Mesendoderm (in vitro differentiated cells): ENCODE results near the gene TP63.
A peak's percentile ranks its signal among the peaks of the same experiment; 100 is the strongest.

Source experiments
- DNase-seq: peaks from one replicate; pipeline ENCODE4 v3.0.0; 2013
- H2AK5ac ChIP-seq: 2 replicates; pipeline ENCODE4 v1.6.1; 2013; ENCODE audit warnings: low read length, inconsistent platforms
- H2BK120ac ChIP-seq: 2 replicates; pipeline ENCODE4 v1.6.1; 2013; ENCODE audit warnings: low read depth, mild to moderate bottlenecking, low read length, moderate library complexity, mixed read lengths
- H2BK15ac ChIP-seq: replicated peaks from 2 replicates; pipeline ENCODE4 v1.6.1; 2013; ENCODE audit warnings: low read depth, mild to moderate bottlenecking, moderate library complexity
- H2BK5ac ChIP-seq: 2 replicates; pipeline ENCODE4 v1.6.1; 2013; ENCODE audit warnings: low read length, inconsistent platforms
- H3K18ac ChIP-seq: 2 replicates; pipeline ENCODE4 v1.6.1; 2013; ENCODE audit warnings: mild to moderate bottlenecking, low read length, mixed read lengths
- H3K23ac ChIP-seq: one replicate; pipeline ENCODE4 v1.6.1; 2013; ENCODE audit warnings: low read length
- H3K27ac ChIP-seq: 2 replicates; pipeline ENCODE4 v1.5.1; 2013; ENCODE audit warnings: low read depth, mild to moderate bottlenecking, inconsistent platforms, low read length, moderate library complexity
- H3K27me3 ChIP-seq: 2 replicates; pipeline ENCODE4 v1.6.1; 2013; ENCODE audit warnings: low read length, control low read depth, mild to moderate bottlenecking, inconsistent platforms; ENCODE audit not compliant: insufficient read depth, poor library complexity
- H3K36me3 ChIP-seq: 2 replicates; pipeline ENCODE4 v1.6.1; 2013; ENCODE audit warnings: low read length, inconsistent platforms; ENCODE audit not compliant: control insufficient read depth, insufficient read depth
- H3K4ac ChIP-seq: one replicate; pipeline ENCODE4 v1.6.1; 2013; ENCODE audit warnings: low read depth, mild to moderate bottlenecking, low read length, moderate library complexity
- H3K4me1 ChIP-seq: 2 replicates; pipeline ENCODE4 v1.6.1; 2013; ENCODE audit warnings: low read depth, low read length, inconsistent platforms; ENCODE audit not compliant: control insufficient read depth
- H3K4me2 ChIP-seq: 2 replicates; pipeline ENCODE4 v1.6.1; 2013; ENCODE audit warnings: low read length
- H3K4me3 ChIP-seq: 2 replicates; pipeline ENCODE4 v1.5.1; 2013; ENCODE audit warnings: mild to moderate bottlenecking, low read length
- H3K56ac ChIP-seq: one replicate; pipeline ENCODE4 v1.6.1; 2013; ENCODE audit warnings: low read length
- H3K79me1 ChIP-seq: 2 replicates; pipeline ENCODE4 v1.6.1; 2013; ENCODE audit warnings: low read length, inconsistent platforms
- H3K79me2 ChIP-seq: 2 replicates; pipeline ENCODE4 v1.6.1; 2013; ENCODE audit warnings: mild to moderate bottlenecking, low read length; ENCODE audit not compliant: control insufficient read depth, insufficient read depth
- H3K9ac ChIP-seq: 2 replicates; pipeline ENCODE4 v1.6.1; 2013; ENCODE audit warnings: low read length, inconsistent platforms
- H4K5ac ChIP-seq: one replicate; pipeline ENCODE4 v1.6.1; 2013; ENCODE audit warnings: low read length
- H4K8ac ChIP-seq: one replicate; pipeline ENCODE4 v1.6.1; 2013; ENCODE audit warnings: low read depth, mild to moderate bottlenecking, control low read depth, low read length, moderate library complexity
- WGBS: extraction: QIAGEN DNeasy Blood & Tissue Kit; methylation state at CpG from one replicate; pipeline ENCODE4 v1.1.7; 2013; ENCODE audit warnings: low lambda C conversion rate, missing lambda C conversion rate; ENCODE audit not compliant: insufficient coverage; ENCODE audit errors: extremely low coverage; 5-methylcytosine and 5-hydroxymethylcytosine counted together

TP63 gene

GRCh38 chr3:189830401-189830800, 199.2 kb downstream of the TP63 start:
- Histone ChIP-seq H3K4me2 (no peak overlapping the region), H4K5ac (no peak overlapping the region), H3K4me1 (no peaks in the 10 kb centered on the region), H3K56ac (no peak overlapping the region), H4K8ac (no peak overlapping the region), H2BK15ac (no peak overlapping the region), H3K18ac (no peak overlapping the region), H3K27ac (no peak overlapping the region), H2BK120ac (no peak overlapping the region), H3K23ac (no peak overlapping the region), H3K4me3 (no peak overlapping the region), H2BK5ac (no peak overlapping the region), H3K9ac (no peak overlapping the region), H3K4ac (no peak overlapping the region), H3K79me2 (no peaks in the 10 kb centered on the region), H3K36me3 (no peaks in the 10 kb centered on the region), H3K79me1 (no peaks in the 10 kb centered on the region), H2AK5ac (no peak overlapping the region), H3K27me3 (no peaks in the 10 kb centered on the region)
- no CpG with 5 or more reads among the region's 2 CpGs for WGBS
- DNase-seq, result no peak

- Histone ChIP-seq H3K23ac (no peak overlapping the region), H3K27ac (no peak overlapping the region)
Measured at GRCh38 chr3:189833266-189833665, 202.1 kb downstream of the TP63 start.

GRCh38 chr3:189833996-189834395, 202.8 kb downstream of the TP63 start:
- H4K5ac ChIP-seq, result no peak overlapping the region
- H4K8ac ChIP-seq, result no peak overlapping the region
- no peak overlapping the region for H3K4me3 ChIP-seq
- H3K4me2 ChIP-seq, result no peak overlapping the region
- no peak overlapping the region for H3K27ac ChIP-seq
- H2BK5ac ChIP-seq, result no peak overlapping the region
- H3K4ac ChIP-seq, result no peak overlapping the region
- no peaks in the 10 kb centered on the region for H3K27me3 ChIP-seq
- no peak overlapping the region for H2AK5ac ChIP-seq
- 100% methylated on average over 3 of the region's 8 CpGs for WGBS
- no peak overlapping the region for H3K56ac ChIP-seq
- H3K9ac ChIP-seq, result no peak overlapping the region
- no peaks in the 10 kb centered on the region for H3K4me1 ChIP-seq
- H3K79me2 ChIP-seq, result no peaks in the 10 kb centered on the region
- no peaks in the 10 kb centered on the region for H3K36me3 ChIP-seq
- no peaks in the 10 kb centered on the region for H3K79me1 ChIP-seq
- H2BK120ac ChIP-seq, result no peak overlapping the region
- no peak overlapping the region for H2BK15ac ChIP-seq
- peak; percentile 31 for DNase-seq
- H3K23ac ChIP-seq, result no peak overlapping the region
- no peak overlapping the region for H3K18ac ChIP-seq

More at GRCh38 chr3:189833266-189833665, 202.1 kb downstream of the TP63 start:
- DNase-seq, result no peak
- WGBS, result no CpG with 5 or more reads among the region's 2 CpGs
- H3K4me2 ChIP-seq, result no peak overlapping the region
- H2BK15ac ChIP-seq, result no peak overlapping the region
- no peak overlapping the region for H3K4ac ChIP-seq
- H4K8ac ChIP-seq, result no peak overlapping the region
- no peaks in the 10 kb centered on the region for H3K27me3 ChIP-seq
- H3K79me2 ChIP-seq, result no peaks in the 10 kb centered on the region
- H2BK5ac ChIP-seq, result no peak overlapping the region
- H3K36me3 ChIP-seq, result no peaks in the 10 kb centered on the region
- no peak overlapping the region for H3K9ac ChIP-seq
- no peak overlapping the region for H3K56ac ChIP-seq
- H2AK5ac ChIP-seq, result no peak overlapping the region
- H3K4me3 ChIP-seq, result no peak overlapping the region
- no peaks in the 10 kb centered on the region for H3K4me1 ChIP-seq
- H3K18ac ChIP-seq, result no peak overlapping the region
- no peak overlapping the region for H2BK120ac ChIP-seq
- no peaks in the 10 kb centered on the region for H3K79me1 ChIP-seq
- H4K5ac ChIP-seq, result no peak overlapping the region

GRCh38 chr3:189834462-189834861, 203.3 kb downstream of the TP63 start:
- Histone ChIP-seq H3K36me3 (no peaks in the 10 kb centered on the region), H2BK15ac (no peak overlapping the region), H3K79me2 (no peaks in the 10 kb centered on the region), H2BK120ac (no peak overlapping the region), H3K4me1 (no peaks in the 10 kb centered on the region), H3K4me3 (no peak overlapping the region), H4K5ac (no peak overlapping the region), H2AK5ac (no peak overlapping the region), H4K8ac (no peak overlapping the region), H3K4ac (no peak overlapping the region), H3K23ac (no peak overlapping the region), H3K79me1 (no peaks in the 10 kb centered on the region), H3K4me2 (no peak overlapping the region), H3K18ac (no peak overlapping the region), H3K56ac (no peak overlapping the region), H3K27ac (no peak overlapping the region), H3K9ac (no peak overlapping the region), H3K27me3 (no peaks in the 10 kb centered on the region), H2BK5ac (no peak overlapping the region)
- DNase-seq, result no peak
- WGBS, result no CpG with 5 or more reads among the region's 5 CpGs

- no peak overlapping the region for H3K18ac ChIP-seq
- no peak overlapping the region for H2BK15ac ChIP-seq
- H4K5ac ChIP-seq, result no peak overlapping the region
- H2BK5ac ChIP-seq, result no peak overlapping the region
- no peak overlapping the region for H2AK5ac ChIP-seq
- no peak overlapping the region for H4K8ac ChIP-seq
- H3K27ac ChIP-seq, result no peak overlapping the region
- no peak overlapping the region for H3K56ac ChIP-seq
- WGBS, result no CpG with 5 or more reads among the region's 5 CpGs
- H3K4me1 ChIP-seq, result no peaks in the 10 kb centered on the region
- H3K79me2 ChIP-seq, result no peaks in the 10 kb centered on the region
- H2BK120ac ChIP-seq, result no peak overlapping the region
- no peaks in the 10 kb centered on the region for H3K36me3 ChIP-seq
- no peak overlapping the region for H3K4me3 ChIP-seq
- no peaks in the 10 kb centered on the region for H3K79me1 ChIP-seq
- H3K4me2 ChIP-seq, result no peak overlapping the region
- DNase-seq, result no peak
- H3K27me3 ChIP-seq, result no peaks in the 10 kb centered on the region
- H3K23ac ChIP-seq, result no peak overlapping the region
- no peak overlapping the region for H3K9ac ChIP-seq
- no peak overlapping the region for H3K4ac ChIP-seq
Measured at GRCh38 chr3:189836795-189837194, 205.6 kb downstream of the TP63 start.

GRCh38 chr3:189838291-189838690, 207.1 kb downstream of the TP63 start:
- no peak for DNase-seq
- no peak overlapping the region for H3K4me2 ChIP-seq
- no peak overlapping the region for H2BK15ac ChIP-seq
- no peaks in the 10 kb centered on the region for H3K27me3 ChIP-seq
- H3K4me3 ChIP-seq, result no peak overlapping the region
- H3K23ac ChIP-seq, result no peak overlapping the region
- no peak overlapping the region for H2BK120ac ChIP-seq
- no peak overlapping the region for H3K4ac ChIP-seq
- H3K9ac ChIP-seq, result no peak overlapping the region
- H4K8ac ChIP-seq, result no peak overlapping the region
- H3K79me2 ChIP-seq, result no peaks in the 10 kb centered on the region
- H3K56ac ChIP-seq, result no peak overlapping the region
- H3K79me1 ChIP-seq, result no peaks in the 10 kb centered on the region
- H2BK5ac ChIP-seq, result no peak overlapping the region
- H4K5ac ChIP-seq, result no peak overlapping the region
- no peaks in the 10 kb centered on the region for H3K4me1 ChIP-seq
- no peaks in the 10 kb centered on the region for H3K36me3 ChIP-seq
- no peak overlapping the region for H3K18ac ChIP-seq
- WGBS, result no CpG with 5 or more reads among the region's 6 CpGs
- no peak overlapping the region for H2AK5ac ChIP-seq
- H3K27ac ChIP-seq, result no peak overlapping the region
